Adrenal gland (tissue), 12 donors: ENCODE measurements around the gene LHCGR. TPM values are rescaled to one million over a fixed set of nuclear protein-coding genes. Genes with fewer than 3 reads are reported as not detected.
"Not testable (repeated sequence)": the region's sequence is repeated elsewhere in the genome, so short reads cannot be mapped to it uniquely, and the experiment has no call there.

Source experiments
- DNase-seq, 7 donors: peaks; one replicate each; pipeline ENCODE4 v3.0.0-alpha.2; 2019 to 2020
- H3K27ac ChIP-seq, 5 donors: fragments of 200-600 bp; sonication (generic) in 4 of 5; 1 replicate in 3 of 5; 2 replicates in 2 of 5; pipeline versions ENCODE4 v1.5.1 to v1.8.0; 2016 to 2020; ENCODE audit warnings: mild to moderate bottlenecking in 1 of 5
- H3K27me3 ChIP-seq: fragments of 200-600 bp; 2 replicates; pipeline ENCODE4 v1.8.0; 2021
- H3K36me3 ChIP-seq, 2 donors: fragments of 200-600 bp; replicated peaks in 1 of 2; 1 replicate in 1 of 2; 2 replicates in 1 of 2; pipeline versions ENCODE4 v1.5.1 to v1.8.0; 2018 to 2022
- H3K4me1 ChIP-seq, 2 donors: fragments of 200-600 bp; replicated peaks in 1 of 2; 1 replicate in 1 of 2; 2 replicates in 1 of 2; pipeline versions ENCODE4 v1.5.1 to v1.8.0; 2018 to 2021
- H3K4me3 ChIP-seq, 4 donors: fragments of 200-600 bp; sonication (generic) in 3 of 4; one replicate each; pipeline ENCODE4 v1.5.1; 2016 to 2018
- H3K9me3 ChIP-seq, 3 donors: fragments of 200-600 bp; sonication (generic) in 1 of 3; replicated peaks in 1 of 3; 1 replicate in 2 of 3; 2 replicates in 1 of 3; pipeline versions ENCODE4 v1.5.1 to v1.8.0; 2016 to 2021
- CTCF ChIP-seq, 6 experiments: fragments of 450-650 bp in 4 of 6; fragments of 200-600 bp in 2 of 6; sonication (generic) in 1 of 6; IDR thresholded peaks; 1 replicate in 5 of 6; 2 replicates in 1 of 6; pipeline versions ENCODE4 v1.5.1 to v1.8.0; 2016 to 2021; ENCODE audit warnings: antibody characterized with exemption in 6 of 6, mild to moderate bottlenecking in 2 of 6, moderate library complexity in 1 of 6
- POLR2A ChIP-seq, 2 donors: fragments of 450-650 bp; IDR thresholded peaks; one replicate each; pipeline ENCODE4 v1.6.1; 2017; ENCODE audit warnings: antibody characterized with exemption in 2 of 2, mild to moderate bottlenecking in 2 of 2, moderate library complexity in 1 of 2
- whole genome bisulfite sequencing, 4 donors: extraction: QIAGEN DNeasy Blood & Tissue Kit in 2 of 4; methylation state at CpG; one replicate each; pipeline versions ENCODE4 v1.1.5 to v1.1.7; 2013 to 2017; 5-methylcytosine and 5-hydroxymethylcytosine counted together
- intact Hi-C, 2 donors: fragments of 100-400 bp; cut with DNase I; formaldehyde crosslinking; loops; one replicate each; pipeline versions ENCODE4 v1.14.1 to v1.15.0; 2022 to 2023
- polyA plus RNA-seq, 3 donors: library from polyadenylated mRNA; stranded (reverse); fragments of 200-250 nt in 2 of 3; fragments of 350-450 nt in 1 of 3; fragmentation: Illumina TruSeq in 1 of 3; extraction: RNeasy Lipid Tissue Mini Kit (QIAGEN cat#74804) in 1 of 3; gene quantifications; one replicate each; pipeline ENCODE4 v1.2.3, GENCODE V29; 2013 to 2014
- total RNA-seq, 9 donors: library from RNA; depleted of rRNA in 4 of 9; stranded (reverse); fragments of >200 nt in 4 of 9; fragments of 120-200 nt in 1 of 9; fragmentation: NEBNext Ultra II Directional in 1 of 9; extraction: Animal tissue kit (Norgen Biotek cat#: 25700) in 1 of 9; gene quantifications; one replicate each; pipeline versions ENCODE4 v1.1.0 to v1.2.4, GENCODE V29; 2013 to 2023
- donor health status: healthy with polysubstance abuse.
- donor health status: Bipolar disorder and iron deficiency.
- donor health status: DM: yes; HTN: yes; CAD: no.
- donor health status: DM: no; HTN: no; CAD: no.
- donor health status: DM: no; HTN: no; CAD: no.
- donor health status: DM: yes; HTN: yes; CAD: no.

LHCGR gene
- total and polyA plus RNA-seq, 12 donors: 0.14 to 4.3 (median 1.6) TPM; not detected in 3

- H3K36me3 ChIP-seq: no peaks in the 10 kb centered on the region
- H3K4me1 ChIP-seq: peaks cover 0 to 19% of the 10 kb centered on the region in 2 donors
- intact Hi-C loops: no loop called here
- no peaks in the 10 kb centered on the region for H3K27me3 ChIP-seq
- H3K9me3 ChIP-seq: no peaks in the 10 kb centered on the region
- no peak overlapping the region for H3K27ac ChIP-seq
- 79 to 88% (median 86%) methylated on average over 6 of the region's 6 CpGs for WGBS, 4 donors
- TF ChIP-seq CTCF (IDR thresholded peaks at IDR 0.05) (no peak), POLR2A (IDR thresholded peaks at IDR 0.05) (no peak)
- H3K4me3 ChIP-seq: no peak overlapping the region
- DNase-seq: no peak
These were observed 8.2 kb downstream of the LHCGR start for GRCh38 chr2:48747319-48747718.

- H3K27me3 ChIP-seq, H3K27ac ChIP-seq, H3K9me3 ChIP-seq, H3K4me1 ChIP-seq, H3K4me3 ChIP-seq, DNase-seq, intact Hi-C loops, H3K36me3 ChIP-seq: not testable (repeated sequence)
- WGBS, 4 donors: 90 to 100% (median 92%) methylated on average over 4 of the region's 4 CpGs
These were observed 16.3 kb downstream of the LHCGR start for GRCh38 chr2:48739236-48739635.

- no peaks in the 10 kb centered on the region for H3K27me3 ChIP-seq
- no peaks in the 10 kb centered on the region for H3K4me1 ChIP-seq
- DNase-seq: no peak
- TF ChIP-seq POLR2A (IDR thresholded peaks at IDR 0.05): no peak
- TF ChIP-seq CTCF (IDR thresholded peaks at IDR 0.05): no peak
- H3K36me3 ChIP-seq: no peaks in the 10 kb centered on the region
- no peaks in the 10 kb centered on the region for H3K9me3 ChIP-seq
- no peak overlapping the region for H3K27ac ChIP-seq
- no peak overlapping the region for H3K4me3 ChIP-seq
- WGBS, 4 donors: 59 to 79% (median 62%) methylated on average over 2 of the region's 2 CpGs
- intact Hi-C loops: no loop called here
These were observed 16.7 kb downstream of the LHCGR start for GRCh38 chr2:48738806-48739205.

- WGBS, 4 donors: 67 to 77% (median 72%) methylated on average over 2 of the region's 2 CpGs
These were observed 19.3 kb downstream of the LHCGR start for GRCh38 chr2:48736251-48736650.

More at GRCh38 chr2:48736251-48736650, 19.3 kb downstream of the LHCGR start:
- DNase-seq: no peak
- H3K4me1 ChIP-seq: no peaks in the 10 kb centered on the region
- no peaks in the 10 kb centered on the region for H3K27me3 ChIP-seq
- TF ChIP-seq POLR2A (IDR thresholded peaks at IDR 0.05) (no peak), CTCF (IDR thresholded peaks at IDR 0.05) (no peak)
- H3K36me3 ChIP-seq: no peaks in the 10 kb centered on the region
- no peak overlapping the region for H3K4me3 ChIP-seq
- no peaks in the 10 kb centered on the region for H3K9me3 ChIP-seq
- intact Hi-C loops: no loop called here
- no peak overlapping the region for H3K27ac ChIP-seq
